HepG2 (cell line): Measurements from ENCODE around the gene MYO9A. TPM values are rescaled to one million over a fixed set of nuclear protein-coding genes. Genes with fewer than 3 reads are reported as not detected.

ENCODE experiments used
- GABPB1 ChIP-seq: IDR thresholded peaks from 2 replicates; pipeline ENCODE4 v1.6.1; 2016; ENCODE audit warnings: mild to moderate bottlenecking, missing genetic modification reagents, moderate library complexity, missing compliant biosample characterization
- KDM5B ChIP-seq: sonication (generic); formaldehyde crosslinking; IDR thresholded peaks from 2 replicates; pipeline ENCODE4 v1.4.0; 2020; ENCODE audit warnings: missing genetic modification reagents, mild to moderate bottlenecking, borderline replicate concordance
- NR3C1 ChIP-seq: sonication (generic); formaldehyde crosslinking; IDR thresholded peaks from 2 replicates; pipeline ENCODE4 v1.4.0; 2020; ENCODE audit warnings: missing genetic modification reagents
- STAG1 ChIP-seq: sonication (generic); formaldehyde crosslinking; IDR thresholded peaks from 2 replicates; pipeline ENCODE4 v1.4.0; 2020; ENCODE audit warnings: missing genetic modification reagents
- ZFAT ChIP-seq: sonication (generic); formaldehyde crosslinking; conservative IDR thresholded peaks from 2 replicates; pipeline ENCODE4 v1.8.1; 2023; ENCODE audit warnings: missing genetic modification reagents, inconsistent platforms
- ZFP36 ChIP-seq: fragments of 150-350 bp; IDR thresholded peaks from 2 replicates; pipeline ENCODE4 v1.6.1; 2018; ENCODE audit warnings: borderline replicate concordance, low read length, low read depth; ENCODE audit not compliant: partially characterized antibody
- polyA plus RNA-seq, 8 experiments: library from polyadenylated mRNA; depleted of rRNA in 3 of 8; stranded (reverse) in 7 of 8; unstranded in 1 of 8; fragments of >200 nt; fragmentation: Illumina TruSeq in 4 of 8; extraction: Trizol in 4 of 8; gene quantifications; 2 replicates each; pipeline versions ENCODE4 v1.2.1 to v1.2.3, GENCODE V29; 2011 to 2016; ENCODE audit warnings: low read depth in 4 of 8, missing spikeins in 1 of 8, mixed read lengths in 1 of 8; ENCODE audit not compliant: insufficient read depth in 1 of 8
- total RNA-seq, 5 experiments: library from RNA; depleted of rRNA; stranded (reverse); fragments of >200 nt; fragmentation: Illumina TruSeq; extraction: Trizol; gene quantifications; 2 replicates each; pipeline ENCODE4 v1.2.3, GENCODE V29; 2016; ENCODE audit warnings: low read depth in 1 of 5
- TF ChIP-seq, protein P1 (sequence below): sonication (generic); formaldehyde crosslinking; IDR thresholded peaks from 2 replicates; pipeline ENCODE4 v1.4.0; 2020; ENCODE audit warnings: low read depth, missing genetic modification reagents
- TF ChIP-seq, protein P2 (sequence below): IDR thresholded peaks from 2 replicates; pipeline ENCODE4 v1.6.1; 2016; ENCODE audit warnings: low read depth, borderline replicate concordance
- TF ChIP-seq, protein P3 (sequence below): sonication (generic); formaldehyde crosslinking; IDR thresholded peaks from 2 replicates; pipeline ENCODE4 v1.8.0; 2022; ENCODE audit warnings: missing genetic modification reagents, mild to moderate bottlenecking, moderate library complexity, borderline replicate concordance
- TF ChIP-seq, protein P4 (sequence below): sonication (generic); formaldehyde crosslinking; IDR thresholded peaks from 2 replicates; pipeline ENCODE4 v1.5.1; 2020; ENCODE audit warnings: mild to moderate bottlenecking, missing genetic modification reagents, moderate library complexity

The MYO9A gene
- total and polyA plus RNA-seq, 2 of the 13 experiments (the other 11 are each of a cell fraction or from before 2014, with no cell fraction given) = 4.8 to 15.3 TPM

DNA sequence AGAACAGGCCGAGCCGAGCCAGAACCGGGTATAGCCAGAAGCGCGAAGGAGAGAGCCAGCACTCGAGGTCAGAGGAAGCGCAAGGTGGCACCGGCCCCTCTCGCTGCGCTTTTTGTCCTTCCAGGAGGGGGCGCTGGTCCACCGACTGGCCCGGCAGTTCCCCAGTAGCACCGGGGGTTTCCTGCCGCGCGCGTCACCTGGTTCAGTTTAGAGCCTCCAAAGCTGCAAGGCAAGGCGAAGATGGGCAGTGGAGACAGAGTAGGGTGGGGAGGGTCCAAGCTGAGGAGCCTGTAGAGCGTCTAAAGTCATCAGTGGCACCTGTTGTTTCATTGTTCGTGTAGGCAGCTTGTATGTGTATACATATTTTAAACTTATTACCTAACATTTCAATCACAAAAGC, 315.2 kb downstream of the MYO9A start (continued):
- TF ChIP-seq, protein P1, sequence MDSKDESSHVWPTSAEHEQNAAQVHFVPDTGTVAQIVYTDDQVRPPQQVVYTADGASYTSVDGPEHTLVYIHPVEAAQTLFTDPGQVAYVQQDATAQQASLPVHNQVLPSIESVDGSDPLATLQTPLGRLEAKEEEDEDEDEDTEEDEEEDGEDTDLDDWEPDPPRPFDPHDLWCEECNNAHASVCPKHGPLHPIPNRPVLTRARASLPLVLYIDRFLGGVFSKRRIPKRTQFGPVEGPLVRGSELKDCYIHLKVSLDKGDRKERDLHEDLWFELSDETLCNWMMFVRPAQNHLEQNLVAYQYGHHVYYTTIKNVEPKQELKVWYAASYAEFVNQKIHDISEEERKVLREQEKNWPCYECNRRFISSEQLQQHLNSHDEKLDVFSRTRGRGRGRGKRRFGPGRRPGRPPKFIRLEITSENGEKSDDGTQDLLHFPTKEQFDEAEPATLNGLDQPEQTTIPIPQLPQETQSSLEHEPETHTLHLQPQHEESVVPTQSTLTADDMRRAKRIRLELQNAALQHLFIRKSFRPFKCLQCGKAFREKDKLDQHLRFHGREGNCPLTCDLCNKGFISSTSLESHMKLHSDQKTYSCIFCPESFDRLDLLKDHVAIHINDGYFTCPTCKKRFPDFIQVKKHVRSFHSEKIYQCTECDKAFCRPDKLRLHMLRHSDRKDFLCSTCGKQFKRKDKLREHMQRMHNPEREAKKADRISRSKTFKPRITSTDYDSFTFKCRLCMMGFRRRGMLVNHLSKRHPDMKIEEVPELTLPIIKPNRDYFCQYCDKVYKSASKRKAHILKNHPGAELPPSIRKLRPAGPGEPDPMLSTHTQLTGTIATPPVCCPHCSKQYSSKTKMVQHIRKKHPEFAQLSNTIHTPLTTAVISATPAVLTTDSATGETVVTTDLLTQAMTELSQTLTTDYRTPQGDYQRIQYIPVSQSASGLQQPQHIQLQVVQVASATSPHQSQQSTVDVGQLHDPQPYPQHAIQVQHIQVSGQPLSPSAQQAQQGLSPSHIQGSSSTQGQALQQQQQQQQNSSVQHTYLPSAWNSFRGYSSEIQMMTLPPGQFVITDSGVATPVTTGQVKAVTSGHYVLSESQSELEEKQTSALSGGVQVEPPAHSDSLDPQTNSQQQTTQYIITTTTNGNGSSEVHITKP (CRISPR knock-in tag) = no peak
- TF ChIP-seq, protein P2, sequence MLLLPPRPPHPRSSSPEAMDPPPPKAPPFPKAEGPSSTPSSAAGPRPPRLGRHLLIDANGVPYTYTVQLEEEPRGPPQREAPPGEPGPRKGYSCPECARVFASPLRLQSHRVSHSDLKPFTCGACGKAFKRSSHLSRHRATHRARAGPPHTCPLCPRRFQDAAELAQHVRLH (CRISPR knock-in tag) = no peak
- TF ChIP-seq STAG1 (CRISPR knock-in tag) (peak; percentile 66), NR3C1 (CRISPR knock-in tag) (no peak), KDM5B (CRISPR knock-in tag) (peak; percentile 26; the same call in 1 of the 2 replicates), ZFP36 (no peak), ZFAT (no peak), GABPB1 (CRISPR knock-in tag) (0 out of 2 replicates have a peak, but pooled peaks have one; percentile 29)
- TF ChIP-seq, protein P3, sequence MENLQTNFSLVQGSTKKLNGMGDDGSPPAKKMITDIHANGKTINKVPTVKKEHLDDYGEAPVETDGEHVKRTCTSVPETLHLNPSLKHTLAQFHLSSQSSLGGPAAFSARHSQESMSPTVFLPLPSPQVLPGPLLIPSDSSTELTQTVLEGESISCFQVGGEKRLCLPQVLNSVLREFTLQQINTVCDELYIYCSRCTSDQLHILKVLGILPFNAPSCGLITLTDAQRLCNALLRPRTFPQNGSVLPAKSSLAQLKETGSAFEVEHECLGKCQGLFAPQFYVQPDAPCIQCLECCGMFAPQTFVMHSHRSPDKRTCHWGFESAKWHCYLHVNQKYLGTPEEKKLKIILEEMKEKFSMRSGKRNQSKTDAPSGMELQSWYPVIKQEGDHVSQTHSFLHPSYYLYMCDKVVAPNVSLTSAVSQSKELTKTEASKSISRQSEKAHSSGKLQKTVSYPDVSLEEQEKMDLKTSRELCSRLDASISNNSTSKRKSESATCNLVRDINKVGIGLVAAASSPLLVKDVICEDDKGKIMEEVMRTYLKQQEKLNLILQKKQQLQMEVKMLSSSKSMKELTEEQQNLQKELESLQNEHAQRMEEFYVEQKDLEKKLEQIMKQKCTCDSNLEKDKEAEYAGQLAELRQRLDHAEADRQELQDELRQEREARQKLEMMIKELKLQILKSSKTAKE = no peak
- TF ChIP-seq, protein P4, sequence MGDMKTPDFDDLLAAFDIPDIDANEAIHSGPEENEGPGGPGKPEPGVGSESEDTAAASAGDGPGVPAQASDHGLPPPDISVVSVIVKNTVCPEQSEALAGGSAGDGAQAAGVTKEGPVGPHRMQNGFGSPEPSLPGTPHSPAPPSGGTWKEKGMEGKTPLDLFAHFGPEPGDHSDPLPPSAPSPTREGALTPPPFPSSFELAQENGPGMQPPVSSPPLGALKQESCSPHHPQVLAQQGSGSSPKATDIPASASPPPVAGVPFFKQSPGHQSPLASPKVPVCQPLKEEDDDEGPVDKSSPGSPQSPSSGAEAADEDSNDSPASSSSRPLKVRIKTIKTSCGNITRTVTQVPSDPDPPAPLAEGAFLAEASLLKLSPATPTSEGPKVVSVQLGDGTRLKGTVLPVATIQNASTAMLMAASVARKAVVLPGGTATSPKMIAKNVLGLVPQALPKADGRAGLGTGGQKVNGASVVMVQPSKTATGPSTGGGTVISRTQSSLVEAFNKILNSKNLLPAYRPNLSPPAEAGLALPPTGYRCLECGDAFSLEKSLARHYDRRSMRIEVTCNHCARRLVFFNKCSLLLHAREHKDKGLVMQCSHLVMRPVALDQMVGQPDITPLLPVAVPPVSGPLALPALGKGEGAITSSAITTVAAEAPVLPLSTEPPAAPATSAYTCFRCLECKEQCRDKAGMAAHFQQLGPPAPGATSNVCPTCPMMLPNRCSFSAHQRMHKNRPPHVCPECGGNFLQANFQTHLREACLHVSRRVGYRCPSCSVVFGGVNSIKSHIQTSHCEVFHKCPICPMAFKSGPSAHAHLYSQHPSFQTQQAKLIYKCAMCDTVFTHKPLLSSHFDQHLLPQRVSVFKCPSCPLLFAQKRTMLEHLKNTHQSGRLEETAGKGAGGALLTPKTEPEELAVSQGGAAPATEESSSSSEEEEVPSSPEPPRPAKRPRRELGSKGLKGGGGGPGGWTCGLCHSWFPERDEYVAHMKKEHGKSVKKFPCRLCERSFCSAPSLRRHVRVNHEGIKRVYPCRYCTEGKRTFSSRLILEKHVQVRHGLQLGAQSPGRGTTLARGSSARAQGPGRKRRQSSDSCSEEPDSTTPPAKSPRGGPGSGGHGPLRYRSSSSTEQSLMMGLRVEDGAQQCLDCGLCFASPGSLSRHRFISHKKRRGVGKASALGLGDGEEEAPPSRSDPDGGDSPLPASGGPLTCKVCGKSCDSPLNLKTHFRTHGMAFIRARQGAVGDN (CRISPR knock-in tag) = peak; percentile 25
